PC-3 (cell line): ENCODE data around the gene OR10G2. TPM values are rescaled to one million over a fixed set of nuclear protein-coding genes. Genes with fewer than 3 reads are reported as not detected.
"Not testable (repeated sequence)": the region's sequence is repeated elsewhere in the genome, so short reads cannot be mapped to it uniquely, and the experiment has no call there.

ENCODE experiments used
- ATAC-seq: fragments of 200-7000 bp; cut with Tn5 transposase; 2 replicates; pipeline ENCODE4 v1.9.1; 2020; ENCODE audit warnings: mild to moderate bottlenecking, moderate library complexity
- BruUV-seq: library from RNA; stranded (reverse); fragments of 400-500 nt; replicated peaks from 2 replicates; lab custom pipeline; 2021; lab: Mats Ljungman, UMichigan
- CTCF ChIA-PET: fragments of 300-600 bp; sonication (Branson Sonifier 250); formaldehyde crosslinking; loops from one replicate; lab custom pipeline; 2022; ENCODE audit warnings: antibody characterized with exemption; lab: Charles Lee
- POLR2A ChIA-PET: fragments of 300-600 bp; sonication (Branson Sonifier 250); formaldehyde crosslinking; loops from one replicate; lab custom pipeline; 2022; ENCODE audit warnings: antibody characterized with exemption; ENCODE audit not compliant: unreplicated experiment; lab: Charles Lee
- DNase-seq: peaks from one replicate; pipeline ENCODE4 v3.0.0-alpha.2; 2015
- H2AFZ ChIP-seq: fragments of 300-600 bp; sonication (generic); 2 replicates; pipeline ENCODE4 v1.6.0; 2016; ENCODE audit warnings: antibody characterized with exemption, low read length
- H3F3A ChIP-seq: fragments of 300-600 bp; sonication (generic); one replicate; pipeline ENCODE4 v1.6.0; 2017; ENCODE audit warnings: antibody characterized with exemption, low read length, control low read depth, mild to moderate bottlenecking; ENCODE audit not compliant: unreplicated experiment
- H3K27ac ChIP-seq: fragments of 300-600 bp; sonication (generic); 2 replicates; pipeline ENCODE4 v1.5.1; 2016; ENCODE audit warnings: mild to moderate bottlenecking, low read length
- H3K27me3 ChIP-seq: fragments of 300-600 bp; sonication (generic); 2 replicates; pipeline ENCODE4 v1.6.1; 2016; ENCODE audit warnings: low read length, mixed read lengths
- H3K36me3 ChIP-seq: fragments of 300-600 bp; sonication (generic); 2 replicates; pipeline ENCODE4 v1.6.1; 2016; ENCODE audit warnings: low read depth, mixed run types, low read length, mixed read lengths
- H3K4me1 ChIP-seq: fragments of 300-600 bp; sonication (generic); 2 replicates; pipeline ENCODE4 v1.5.1; 2016; ENCODE audit warnings: low read length; ENCODE audit not compliant: insufficient read depth
- H3K4me2 ChIP-seq: fragments of 300-600 bp; sonication (generic); 2 replicates; pipeline ENCODE4 v1.6.0; 2016; ENCODE audit warnings: low read length
- H3K4me3 ChIP-seq: fragments of 300-600 bp; sonication (generic); 2 replicates; pipeline ENCODE4 v1.5.1; 2016; ENCODE audit warnings: mild to moderate bottlenecking, low read length, mixed read lengths
- H3K79me2 ChIP-seq: fragments of 300-600 bp; sonication (generic); 2 replicates; pipeline ENCODE4 v1.6.1; 2017; ENCODE audit warnings: low read length, mixed read lengths
- H3K9ac ChIP-seq: fragments of 300-600 bp; sonication (generic); 2 replicates; pipeline ENCODE4 v1.6.0; 2016; ENCODE audit warnings: mild to moderate bottlenecking, low read length
- H3K9me2 ChIP-seq: fragments of 300-600 bp; sonication (generic); replicated peaks from 2 replicates; pipeline ENCODE4 v1.6.1; 2016; ENCODE audit warnings: mixed run types, low read length, mixed read lengths
- H3K9me3 ChIP-seq: fragments of 300-600 bp; sonication (generic); 2 replicates; pipeline ENCODE4 v1.6.1; 2016; ENCODE audit warnings: low read length, mixed read lengths
- H4K20me1 ChIP-seq: fragments of 300-600 bp; sonication (generic); 2 replicates; pipeline ENCODE4 v1.6.1; 2016; ENCODE audit warnings: low read length, mixed read lengths
- EZH2 ChIP-seq: fragments of 300-600 bp; sonication (generic); IDR thresholded peaks from one replicate; pipeline ENCODE4 v1.6.1; 2017; ENCODE audit warnings: antibody characterized with exemption, mild to moderate bottlenecking, low read length; ENCODE audit not compliant: unreplicated experiment
- EZH2phosphoT487 ChIP-seq: fragments of 300-600 bp; sonication (generic); IDR thresholded peaks from 2 replicates; pipeline ENCODE4 v1.6.1; 2018; ENCODE audit warnings: mild to moderate bottlenecking, antibody characterized with exemption, low read length, borderline replicate concordance
- intact Hi-C: fragments of 100-400 bp; cut with micrococcal nuclease; formaldehyde crosslinking; loops from 2 replicates; pipeline ENCODE4 v1.9.0; 2023
- total RNA-seq: library from RNA; depleted of rRNA; stranded (reverse); fragments of >200 nt; gene quantifications from 2 replicates; pipeline ENCODE4 v1.2.3, GENCODE V29; 2014
- TF ChIP-seq, protein P1 (sequence below): fragments of 300-600 bp; sonication (generic); conservative IDR thresholded peaks from 2 replicates; pipeline ENCODE4 v1.5.1; 2017; ENCODE audit warnings: antibody characterized with exemption, low read depth, mild to moderate bottlenecking, low read length

The OR10G2 gene
- total RNA-seq, 1 experiment from 2014 or later = not detected

DNA sequence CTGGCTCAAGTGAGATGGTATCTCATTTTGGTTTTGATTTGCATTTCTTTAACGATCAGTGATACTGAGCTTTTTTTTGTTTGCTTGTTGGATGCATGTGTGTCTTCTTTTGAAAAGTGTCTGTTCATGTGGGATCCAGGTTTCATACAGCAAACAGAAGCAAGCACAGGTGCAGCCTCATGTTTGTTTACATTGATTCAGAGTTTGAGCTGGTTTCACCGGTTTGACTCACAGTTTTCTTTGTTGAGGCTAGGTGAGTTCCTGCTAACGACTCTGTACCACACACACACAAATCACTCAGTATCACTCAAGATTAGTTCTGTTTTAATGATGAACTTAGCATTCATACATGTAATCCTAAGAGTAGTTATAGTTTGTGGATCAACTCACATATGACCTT is 3.7 kb downstream of the OR10G2 start:
- no peak for TF ChIP-seq EZH2
- TF ChIP-seq EZH2phosphoT487 = no peak
- TF ChIP-seq, protein P1, sequence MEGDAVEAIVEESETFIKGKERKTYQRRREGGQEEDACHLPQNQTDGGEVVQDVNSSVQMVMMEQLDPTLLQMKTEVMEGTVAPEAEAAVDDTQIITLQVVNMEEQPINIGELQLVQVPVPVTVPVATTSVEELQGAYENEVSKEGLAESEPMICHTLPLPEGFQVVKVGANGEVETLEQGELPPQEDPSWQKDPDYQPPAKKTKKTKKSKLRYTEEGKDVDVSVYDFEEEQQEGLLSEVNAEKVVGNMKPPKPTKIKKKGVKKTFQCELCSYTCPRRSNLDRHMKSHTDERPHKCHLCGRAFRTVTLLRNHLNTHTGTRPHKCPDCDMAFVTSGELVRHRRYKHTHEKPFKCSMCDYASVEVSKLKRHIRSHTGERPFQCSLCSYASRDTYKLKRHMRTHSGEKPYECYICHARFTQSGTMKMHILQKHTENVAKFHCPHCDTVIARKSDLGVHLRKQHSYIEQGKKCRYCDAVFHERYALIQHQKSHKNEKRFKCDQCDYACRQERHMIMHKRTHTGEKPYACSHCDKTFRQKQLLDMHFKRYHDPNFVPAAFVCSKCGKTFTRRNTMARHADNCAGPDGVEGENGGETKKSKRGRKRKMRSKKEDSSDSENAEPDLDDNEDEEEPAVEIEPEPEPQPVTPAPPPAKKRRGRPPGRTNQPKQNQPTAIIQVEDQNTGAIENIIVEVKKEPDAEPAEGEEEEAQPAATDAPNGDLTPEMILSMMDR = no peak
- ATAC-seq (peak; percentile 77), DNase-seq (peak; percentile 83)
- Histone ChIP-seq H3K79me2 (no peaks in the 10 kb centered on the region), H3K36me3 (no peaks in the 10 kb centered on the region), H3K9me3 (no peaks in the 10 kb centered on the region), H2AFZ (no peak overlapping the region), H3K27ac (no peak overlapping the region), H3K4me2 (0 out of 2 replicates have a peak overlapping the region, but pooled peaks have one; percentile 8), H3K9ac (no peak overlapping the region), H4K20me1 (no peaks in the 10 kb centered on the region), H3K4me3 (no peak overlapping the region), H3K9me2 (no peaks in the 10 kb centered on the region), H3K27me3 (peaks cover 26% of the 10 kb centered on the region), H3K4me1 (peaks cover 11% of the 10 kb centered on the region; the same call in 1 of the 2 replicates), H3F3A (no peaks in the 10 kb centered on the region)
- BruUV-seq = no TSS peak
- ChIA-PET CTCF (no interaction called here), POLR2A (no interaction called here)
- intact Hi-C loops = no loop called here

DNA sequence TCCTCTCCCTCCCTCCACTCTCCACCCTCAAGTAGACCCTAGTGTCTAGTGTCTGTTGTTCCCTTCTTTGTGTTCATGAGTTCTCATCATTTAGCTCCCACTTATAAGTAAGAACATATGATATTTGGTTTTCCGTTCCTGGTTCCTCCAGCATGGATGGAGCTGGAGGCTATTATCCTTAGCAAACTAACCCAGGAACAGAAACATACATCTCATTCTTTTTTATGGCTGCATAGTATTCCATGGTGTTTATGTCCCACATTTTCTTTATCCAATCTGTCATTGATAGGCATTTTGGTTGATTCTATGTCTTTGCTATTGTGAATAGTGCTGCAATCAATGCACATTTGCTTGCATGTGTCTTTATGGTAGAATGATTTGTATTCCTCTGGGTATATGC is 4.2 kb downstream of the OR10G2 start:
- H2AFZ ChIP-seq, BruUV-seq, DNase-seq, H3F3A ChIP-seq, H3K4me3 ChIP-seq, intact Hi-C loops, H3K9me3 ChIP-seq, CTCF ChIA-PET, H3K9ac ChIP-seq, H3K36me3 ChIP-seq, POLR2A ChIA-PET, H4K20me1 ChIP-seq, ATAC-seq, H3K9me2 ChIP-seq, H3K27ac ChIP-seq, H3K79me2 ChIP-seq: not testable (repeated sequence)
- Histone ChIP-seq H3K27me3 (peaks cover 25% of the 10 kb centered on the region), H3K4me1 (peaks cover 11% of the 10 kb centered on the region; the same call in 1 of the 2 replicates), H3K4me2 (0 out of 2 replicates have a peak overlapping the region, but pooled peaks have one; percentile 8)

DNA sequence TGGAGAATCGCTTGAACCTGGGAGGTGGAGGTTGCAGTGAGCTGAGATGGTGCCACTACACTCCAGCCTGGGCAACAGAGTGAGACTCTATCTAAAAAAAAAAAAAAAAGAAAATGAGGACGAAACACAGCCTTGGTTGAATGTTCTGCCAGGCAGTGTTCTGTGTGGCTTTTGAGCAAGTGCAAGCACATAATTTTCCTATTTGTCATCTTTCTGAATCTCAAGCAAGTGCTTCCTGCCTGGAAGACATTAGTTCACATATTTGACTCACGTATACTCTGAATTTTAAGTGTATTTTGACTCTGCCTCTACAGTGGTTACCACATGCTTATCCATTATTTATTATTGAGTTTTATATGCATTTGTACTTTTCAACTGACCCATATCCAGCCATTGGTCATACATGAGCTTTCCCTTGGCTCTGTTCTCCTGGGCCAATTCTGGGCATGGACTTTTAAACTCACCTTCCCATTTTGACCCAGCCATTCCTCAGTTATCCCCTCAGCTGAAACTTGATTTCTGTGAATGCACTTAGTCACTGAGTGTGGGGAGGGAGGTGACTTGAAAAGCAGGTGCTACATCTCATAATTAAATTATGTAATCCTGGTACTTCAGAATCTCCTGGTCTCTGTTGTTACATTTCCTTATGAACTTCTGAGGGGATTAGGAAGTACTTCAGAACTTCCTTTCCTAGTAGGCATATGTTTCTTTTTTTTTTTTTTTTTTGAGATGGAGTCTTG is 8.1 kb downstream of the OR10G2 start:
- Histone ChIP-seq H3F3A (no peaks in the 10 kb centered on the region), H3K27ac (no peak overlapping the region), H3K4me1 (peaks cover 10% of the 10 kb centered on the region; the same call in 1 of the 2 replicates), H3K9ac (no peak overlapping the region), H3K36me3 (no peaks in the 10 kb centered on the region), H4K20me1 (no peaks in the 10 kb centered on the region), H3K4me2 (no peak overlapping the region), H3K4me3 (no peak overlapping the region), H3K9me2 (no peaks in the 10 kb centered on the region), H3K27me3 (peaks cover 15% of the 10 kb centered on the region; the same call in 1 of the 2 replicates), H3K9me3 (no peaks in the 10 kb centered on the region), H2AFZ (no peak overlapping the region), H3K79me2 (no peaks in the 10 kb centered on the region)
- ChIA-PET POLR2A (no interaction called here), CTCF (no interaction called here)
- no TSS peak for BruUV-seq
- TF ChIP-seq EZH2 = no peak
- TF ChIP-seq, protein P1 = no peak
- no peak for TF ChIP-seq EZH2phosphoT487
- ATAC-seq (no peak), DNase-seq (peak; percentile 25)
- intact Hi-C loops = no loop called here
